IgD-negative memory B cell (primary cell): ENCODE results near the gene SH3RF1. TPM values are rescaled to one million over a fixed set of nuclear protein-coding genes. Genes with fewer than 3 reads are reported as not detected.
A peak's percentile ranks its signal among the peaks of the same experiment; 100 is the strongest.
"Not testable (repeated sequence)": the region's sequence is repeated elsewhere in the genome, so short reads cannot be mapped to it uniquely, and the experiment has no call there.

Experiments
- H3K27ac Mint-ChIP-seq, 3 donors: one replicate each; pipeline ENCODE4 v1.8.0; 2020 to 2022; ENCODE audit warnings: mild to moderate bottlenecking in 3 of 3, mixed read lengths in 3 of 3, moderate library complexity in 1 of 3
- H3K27me3 Mint-ChIP-seq: one replicate; pipeline ENCODE4 v1.8.0; 2021; ENCODE audit warnings: mixed read lengths
- H3K36me3 Mint-ChIP-seq: one replicate; pipeline ENCODE4 v1.8.0; 2020; ENCODE audit warnings: mild to moderate bottlenecking, mixed read lengths
- H3K4me1 Mint-ChIP-seq, 3 donors: one replicate each; pipeline ENCODE4 v1.8.0; 2020 to 2022; ENCODE audit warnings: mixed read lengths in 3 of 3, mild to moderate bottlenecking in 1 of 3
- H3K4me3 Mint-ChIP-seq, 4 donors: one replicate each; pipeline ENCODE4 v1.8.0; 2020 to 2022; ENCODE audit warnings: mild to moderate bottlenecking in 4 of 4, mixed read lengths in 4 of 4, moderate library complexity in 3 of 4
- H3K9me3 Mint-ChIP-seq, 3 donors: one replicate each; pipeline ENCODE4 v1.8.0; 2020 to 2021; ENCODE audit warnings: mixed read lengths in 3 of 3, mild to moderate bottlenecking in 1 of 3
- polyA plus RNA-seq: library from polyadenylated mRNA; unstranded; fragments of 300-500 nt; fragmentation: Illumina TruSeq; gene quantifications from one replicate; pipeline ENCODE4 v1.2.3, GENCODE V29; 2021

SH3RF1 gene
- 2.2 TPM for polyA plus RNA-seq

GRCh38 chr4:169270810-169271691, at the start of gene SH3RF1:
Gene SH3RF1 (minus strand): TSS chr4:169270956. CDS start chr4:169269212, 1,744 bp downstream.
- H3K27ac Mint-ChIP-seq: peak within 1 kb of the TSS; percentile 16 to 73 (median 67)
- H3K4me3 Mint-ChIP-seq: peak within 1 kb of the TSS; percentile 80 to 97 (median 92)
- peaks cover 1% of the 10 kb centered on the region for H3K36me3 Mint-ChIP-seq
- peaks cover 5% of the 10 kb centered on the region for H3K27me3 Mint-ChIP-seq
- H3K4me1 Mint-ChIP-seq: peaks cover 17 to 24% (median 24%) of the 10 kb centered on the region in 3 donors
- no peaks in the 10 kb centered on the region for H3K9me3 Mint-ChIP-seq

GRCh38 chr4:169315530-169316343, 45.0 kb upstream of the SH3RF1 start:
- Mint-ChIP-seq H3K4me3 (peak overlapping the region in 1 of 4 donors; percentile 70), H3K9me3 (no peaks in the 10 kb centered on the region), H3K27ac (no peak overlapping the region), H3K4me1 (peaks cover 0 to 1% (median 0%) of the 10 kb centered on the region in 3 donors), H3K36me3 (peaks cover 3% of the 10 kb centered on the region), H3K27me3 (peaks cover 12% of the 10 kb centered on the region)

DNA sequence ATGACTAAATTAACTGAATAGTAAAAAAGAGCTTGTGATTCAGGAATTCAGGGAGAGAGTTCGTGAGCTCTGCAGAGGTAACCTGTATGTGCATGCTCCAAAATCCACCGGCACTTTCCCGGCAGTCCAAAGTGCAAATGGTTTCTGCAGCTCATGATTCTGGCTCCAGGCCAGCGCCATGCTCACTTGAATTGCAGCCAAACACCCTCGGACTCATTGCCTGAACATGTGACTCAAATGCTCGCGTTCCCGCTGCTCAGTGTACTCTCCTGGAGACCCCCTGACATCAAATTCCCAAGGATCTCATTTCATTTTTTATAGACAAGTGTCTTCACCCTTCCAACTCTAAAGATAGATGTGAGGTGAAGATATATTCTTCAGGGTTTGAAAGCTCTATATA, 44.1 kb upstream of the SH3RF1 start:
- Mint-ChIP-seq H3K4me3 (no peak overlapping the region), H3K27ac (no peak overlapping the region), H3K4me1 (peaks cover 0 to 1% (median 0%) of the 10 kb centered on the region in 3 donors), H3K36me3 (peaks cover 3% of the 10 kb centered on the region), H3K9me3 (no peaks in the 10 kb centered on the region), H3K27me3 (peaks cover 12% of the 10 kb centered on the region)

GRCh38 chr4:169313732-169314131, 43.0 kb upstream of the SH3RF1 start:
- Mint-ChIP-seq H3K4me3 (no peak overlapping the region), H3K36me3 (peaks cover 3% of the 10 kb centered on the region), H3K4me1 (peaks cover 0 to 1% (median 0%) of the 10 kb centered on the region in 3 donors), H3K9me3 (peaks cover 0 to 2% (median 0%) of the 10 kb centered on the region in 3 donors), H3K27ac (no peak overlapping the region), H3K27me3 (peaks cover 12% of the 10 kb centered on the region)

GRCh38 chr4:169312690-169313422, 42.1 kb upstream of the SH3RF1 start:
- H3K9me3 Mint-ChIP-seq: peaks cover 0 to 7% (median 0%) of the 10 kb centered on the region in 3 donors
- H3K4me3 Mint-ChIP-seq: no peak overlapping the region
- H3K27me3 Mint-ChIP-seq: peaks cover 12% of the 10 kb centered on the region
- H3K27ac Mint-ChIP-seq: no peak overlapping the region
- peaks cover 0 to 1% (median 0%) of the 10 kb centered on the region in 3 donors for H3K4me1 Mint-ChIP-seq
- H3K36me3 Mint-ChIP-seq: peaks cover 5% of the 10 kb centered on the region

DNA sequence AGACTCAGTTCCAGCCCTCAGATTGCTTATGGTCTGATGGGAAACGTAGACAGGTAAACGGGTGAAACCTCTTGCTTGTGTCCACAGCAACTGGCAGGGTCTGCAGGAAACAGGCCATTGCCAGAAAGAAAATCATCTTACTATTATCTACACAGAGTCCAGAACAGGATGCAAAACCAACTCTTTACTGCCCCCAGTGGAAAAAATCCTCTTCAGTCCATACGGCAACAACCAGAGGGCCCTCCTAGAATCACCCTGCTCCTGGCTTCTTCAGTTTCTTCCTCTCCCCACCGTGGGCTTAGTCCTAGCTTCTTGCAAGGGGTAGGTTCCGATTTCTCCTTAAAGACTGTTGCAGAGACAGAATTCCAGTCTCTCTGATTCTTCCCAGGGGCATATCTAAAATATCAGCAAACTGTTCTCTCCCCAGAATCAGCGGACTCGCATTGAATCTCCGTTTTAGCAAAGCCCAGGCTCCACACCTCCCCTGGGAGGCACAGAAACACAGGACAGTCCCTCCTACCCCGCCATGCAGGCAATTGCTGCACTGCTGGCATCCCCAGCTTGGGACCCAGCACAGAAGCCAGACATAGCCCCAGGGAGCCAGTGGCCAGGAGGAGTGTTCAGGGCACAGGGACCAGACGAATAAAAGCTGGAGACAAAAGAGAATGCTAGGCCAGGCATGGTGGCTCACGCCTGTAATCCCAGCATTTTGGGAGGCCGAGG, 41.0 kb upstream of the SH3RF1 start:
- no peak overlapping the region for H3K4me3 Mint-ChIP-seq
- peaks cover 0 to 1% (median 0%) of the 10 kb centered on the region in 3 donors for H3K4me1 Mint-ChIP-seq
- no peak overlapping the region for H3K27ac Mint-ChIP-seq
- H3K9me3 Mint-ChIP-seq: peaks cover 0 to 7% (median 0%) of the 10 kb centered on the region in 3 donors
- H3K36me3 Mint-ChIP-seq: peaks cover 3% of the 10 kb centered on the region
- H3K27me3 Mint-ChIP-seq: peaks cover 12% of the 10 kb centered on the region

DNA sequence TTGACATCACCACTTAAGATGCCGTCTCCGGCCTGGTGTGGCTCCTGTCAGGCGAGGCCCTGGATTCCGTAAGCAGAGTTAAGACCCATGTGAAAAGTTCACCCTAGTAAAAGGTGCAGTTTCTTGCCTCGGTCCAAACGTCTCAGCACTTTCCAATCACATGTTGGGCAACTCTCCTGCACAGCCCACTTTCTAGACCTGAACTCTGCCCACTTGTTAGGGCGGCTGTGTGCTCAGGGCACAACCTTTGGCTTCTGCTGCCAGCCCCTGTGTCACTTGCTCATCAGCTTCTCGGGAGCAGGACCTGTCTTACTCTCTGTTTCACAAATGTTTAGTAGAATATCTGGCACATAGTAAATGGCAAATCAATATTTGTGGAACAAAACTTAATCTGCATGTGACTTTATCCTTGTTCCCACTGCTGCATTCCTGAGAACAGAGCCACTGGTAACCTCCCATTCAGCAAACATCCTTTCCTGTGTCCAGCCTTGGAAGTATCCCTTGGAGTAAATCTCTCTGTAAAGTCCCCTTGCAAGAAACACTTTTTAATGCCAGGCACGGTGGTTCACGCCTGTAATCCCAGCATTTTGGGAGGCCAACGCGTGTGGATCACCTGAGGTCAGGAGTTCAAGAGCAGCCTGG, 38.7 kb upstream of the SH3RF1 start:
- Mint-ChIP-seq H3K4me1 (peaks cover 0 to 4% (median 0%) of the 10 kb centered on the region in 3 donors), H3K27me3 (peaks cover 7% of the 10 kb centered on the region), H3K27ac (no peak overlapping the region), H3K9me3 (peaks cover 0 to 7% (median 0%) of the 10 kb centered on the region in 3 donors), H3K4me3 (no peak overlapping the region), H3K36me3 (peaks cover 2% of the 10 kb centered on the region)

GRCh38 chr4:169307576-169307975, 36.8 kb upstream of the SH3RF1 start:
- H3K36me3 Mint-ChIP-seq: peaks cover 2% of the 10 kb centered on the region
- H3K27me3 Mint-ChIP-seq: peaks cover 5% of the 10 kb centered on the region
- H3K27ac Mint-ChIP-seq: no peak overlapping the region
- peaks cover 0 to 4% (median 0%) of the 10 kb centered on the region in 3 donors for H3K4me1 Mint-ChIP-seq
- peaks cover 0 to 7% (median 2%) of the 10 kb centered on the region in 3 donors for H3K9me3 Mint-ChIP-seq
- no peak overlapping the region for H3K4me3 Mint-ChIP-seq

DNA sequence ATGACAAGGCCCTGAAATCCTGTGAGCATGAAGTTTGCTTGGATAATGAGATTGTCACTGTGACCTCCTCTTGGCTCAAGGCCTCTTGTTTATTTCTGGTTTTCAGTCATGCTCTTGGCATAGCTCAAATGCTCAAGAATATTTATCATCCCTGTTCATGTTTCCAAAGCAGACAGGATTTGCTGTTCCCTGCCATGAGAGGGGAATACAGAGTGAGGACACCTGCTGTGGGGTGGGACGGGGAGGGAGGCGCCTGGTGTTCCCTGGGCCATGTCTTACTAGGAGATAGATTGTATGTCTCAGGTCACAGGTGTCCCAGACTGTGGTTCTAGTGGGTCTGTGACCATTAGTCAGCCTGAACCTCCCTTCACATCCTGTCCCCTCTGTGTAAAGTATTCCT, 34.9 kb upstream of the SH3RF1 start:
- Mint-ChIP-seq H3K27ac (no peak overlapping the region), H3K4me1 (peaks cover 0 to 3% (median 0%) of the 10 kb centered on the region in 3 donors), H3K36me3 (peaks cover 2% of the 10 kb centered on the region), H3K27me3 (no peaks in the 10 kb centered on the region), H3K9me3 (peaks cover 2 to 7% (median 4%) of the 10 kb centered on the region in 3 donors), H3K4me3 (peak overlapping the region in 1 of 4 donors; percentile 14)

- Mint-ChIP-seq H3K27ac (no peak overlapping the region), H3K4me1 (peaks cover 0 to 3% (median 0%) of the 10 kb centered on the region in 3 donors), H3K36me3 (peaks cover 2% of the 10 kb centered on the region), H3K27me3 (no peaks in the 10 kb centered on the region), H3K9me3 (peaks cover 2 to 7% (median 6%) of the 10 kb centered on the region in 3 donors), H3K4me3 (no peak overlapping the region)
These were observed 34.4 kb upstream of the SH3RF1 start for GRCh38 chr4:169305173-169305572.

GRCh38 chr4:169295822-169296221, 25.1 kb upstream of the SH3RF1 start:
- H3K27me3 Mint-ChIP-seq: peaks cover 2% of the 10 kb centered on the region
- H3K27ac Mint-ChIP-seq: no peak overlapping the region
- peaks cover 23 to 24% (median 23%) of the 10 kb centered on the region in 3 donors for H3K4me1 Mint-ChIP-seq
- no peak overlapping the region for H3K4me3 Mint-ChIP-seq
- peaks cover 0 to 3% (median 1%) of the 10 kb centered on the region in 3 donors for H3K9me3 Mint-ChIP-seq
- H3K36me3 Mint-ChIP-seq: no peaks in the 10 kb centered on the region

GRCh38 chr4:169293343-169294176, 22.8 kb upstream of the SH3RF1 start:
- H3K36me3 Mint-ChIP-seq: no peaks in the 10 kb centered on the region
- H3K27ac Mint-ChIP-seq: peak overlapping the region in 1 of 3 donors; percentile 51
- H3K9me3 Mint-ChIP-seq: no peaks in the 10 kb centered on the region
- H3K4me1 Mint-ChIP-seq: peaks cover 23 to 26% (median 24%) of the 10 kb centered on the region in 3 donors
- peaks cover 2% of the 10 kb centered on the region for H3K27me3 Mint-ChIP-seq
- H3K4me3 Mint-ChIP-seq: peak overlapping the region in 3 of 4 donors; percentile 35 to 88 (median 86)

DNA sequence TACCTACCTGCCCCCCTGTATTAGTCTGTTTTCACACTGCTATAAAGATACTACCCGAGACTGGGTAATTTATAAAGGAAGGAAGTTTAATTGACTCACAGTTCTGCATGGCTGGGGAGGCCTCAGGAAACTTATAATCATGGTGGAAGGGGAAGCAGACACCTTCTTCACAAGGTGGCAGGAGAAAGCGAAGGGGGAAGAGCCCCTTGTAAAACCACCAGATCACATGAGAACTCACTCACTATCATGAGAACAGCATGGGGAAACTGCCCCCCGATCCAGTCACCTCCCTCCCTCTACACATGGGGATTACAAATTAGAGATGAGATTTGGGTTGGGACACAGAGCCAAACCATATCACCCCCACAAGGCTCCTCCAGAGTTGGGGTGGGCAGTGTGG, 17.2 kb upstream of the SH3RF1 start:
- Mint-ChIP-seq H3K4me3 (peak overlapping the region in 1 of 4 donors; percentile 42), H3K27ac (peak overlapping the region in 1 of 3 donors; percentile 23), H3K4me1 (peaks cover 12 to 20% (median 13%) of the 10 kb centered on the region in 3 donors)
- not testable (repeated sequence) for H3K36me3 Mint-ChIP-seq, H3K27me3 Mint-ChIP-seq, H3K9me3 Mint-ChIP-seq
